Activated CD8-positive, alpha-beta memory T cell treated with anti-CD3 and anti-CD28 coated beads for 36 hours (primary cell): ENCODE measurements around the gene RAB6D. TPM values are rescaled to one million over a fixed set of nuclear protein-coding genes. Genes with fewer than 3 reads are reported as not detected.
"Not testable (repeated sequence)": the region's sequence is repeated elsewhere in the genome, so short reads cannot be mapped to it uniquely, and the experiment has no call there.

ENCODE experiments used
- CTCF ChIA-PET: fragments of 350-600 bp; sonication (Branson Sonifier 250); formaldehyde crosslinking; loops from one replicate; lab custom pipeline; 2021; ENCODE audit warnings: antibody characterized with exemption; lab: Charles Lee
- POLR2A ChIA-PET: fragments of 350-600 bp; sonication (Branson Sonifier 250); formaldehyde crosslinking; loops from one replicate; lab custom pipeline; 2021; ENCODE audit warnings: antibody characterized with exemption; lab: Charles Lee
- total RNA-seq, 2 experiments: library from RNA; stranded (reverse); gene quantifications; one replicate each; pipeline ENCODE4 v1.2.3, GENCODE V29; 2021

Gene RAB6D
- total RNA-seq, 2 experiments from 2014 or later: not detected

DNA sequence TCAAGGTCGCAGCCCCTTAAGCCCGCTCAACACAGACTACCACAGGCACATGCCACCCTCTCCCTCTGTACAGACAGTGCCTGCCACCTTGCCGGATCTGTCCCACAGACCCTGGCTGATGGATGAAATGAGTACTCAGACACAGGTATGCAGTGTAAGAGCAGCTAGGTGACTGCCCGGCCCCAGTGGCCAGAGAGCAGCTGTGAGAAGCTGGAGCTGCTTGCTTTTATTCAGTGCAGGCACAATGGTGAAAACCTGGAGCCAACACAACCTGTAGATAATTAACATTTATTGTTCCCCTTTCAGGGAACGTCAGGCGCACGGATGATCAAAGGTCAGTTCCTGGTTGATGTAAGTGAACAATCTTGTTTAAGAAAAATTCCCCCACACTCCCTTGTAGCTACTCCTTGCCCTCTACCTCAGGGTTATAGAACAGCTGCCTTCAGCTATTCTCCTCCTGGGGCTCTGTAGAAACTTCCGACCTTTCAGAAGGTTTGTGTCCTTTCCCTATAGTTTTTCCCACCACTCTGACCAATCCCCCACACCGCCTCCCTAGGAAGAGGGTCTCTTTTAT is 4.6 kb upstream of the RAB6D start:
- CTCF ChIA-PET, POLR2A ChIA-PET: not testable (repeated sequence)

DNA sequence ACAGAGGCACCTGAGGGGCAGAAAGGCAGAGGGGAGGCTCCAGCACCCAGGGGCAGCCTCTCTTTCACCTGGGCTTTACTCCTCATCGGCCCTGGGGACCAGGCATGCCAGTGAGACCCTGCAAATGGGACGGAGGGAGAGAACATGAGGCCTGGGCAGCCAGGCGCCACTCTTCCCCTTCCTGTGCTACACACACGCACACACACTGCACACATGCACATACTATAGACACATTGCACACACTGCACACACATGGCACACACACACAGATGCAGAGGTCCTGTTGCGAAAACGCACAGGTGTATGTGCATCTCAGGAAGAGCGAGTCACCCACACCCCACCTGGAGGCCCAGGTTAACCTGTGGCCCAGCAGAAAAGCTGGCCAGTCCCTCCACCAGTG is 3.4 kb upstream of the RAB6D start:
- ChIA-PET CTCF (no interaction called here), POLR2A (no interaction called here)

- ChIA-PET POLR2A (no interaction called here), CTCF (no interaction called here)
These were observed 2.7 kb upstream of the RAB6D start for GRCh38 chr2:131366643-131367042.

DNA sequence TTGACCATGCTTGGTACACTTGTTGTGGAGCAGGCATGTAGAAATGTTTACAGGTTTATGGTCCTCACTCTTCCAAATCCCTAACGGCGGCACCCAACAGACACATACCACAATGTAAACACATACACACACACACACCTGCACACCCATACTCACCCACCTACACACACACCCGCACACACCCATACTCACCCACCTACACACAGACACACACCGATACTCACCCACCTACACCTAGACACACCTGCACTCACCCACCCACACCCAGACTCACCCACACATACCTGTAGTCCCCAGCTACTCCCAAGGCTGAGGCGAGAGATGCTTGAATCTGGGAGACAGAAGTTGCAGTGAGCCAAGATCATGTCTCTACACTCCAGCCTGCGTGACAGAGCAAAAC is 1.5 kb upstream of the RAB6D start:
- CTCF ChIA-PET: no interaction called here

GRCh38 chr2:131363213-131363612 is 755 bp downstream of the RAB6D start:
- CTCF ChIA-PET, POLR2A ChIA-PET: not testable (repeated sequence)

More for the DNA sequence above, 1.5 kb upstream of the RAB6D start:
- POLR2A ChIA-PET: no interaction called here

DNA sequence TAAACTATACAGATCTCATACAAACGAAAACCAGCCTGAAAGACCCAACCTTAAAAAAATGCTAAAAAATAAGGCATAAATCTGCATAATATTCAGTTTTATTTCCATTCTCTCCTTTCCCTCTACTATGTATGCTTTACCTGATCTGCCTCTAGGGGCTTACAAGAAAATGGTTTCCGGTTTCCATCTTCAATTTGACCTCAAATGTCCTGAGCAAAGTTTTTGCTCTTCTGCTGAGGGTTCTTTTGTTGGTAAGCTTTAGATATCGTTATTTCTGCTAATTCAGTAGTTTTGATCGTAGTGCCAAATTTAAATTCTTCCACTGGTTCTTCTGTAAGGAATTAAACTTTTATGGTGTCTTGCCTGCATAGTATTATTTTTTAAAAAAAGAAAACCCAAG is 2.2 kb downstream of the RAB6D start:
- POLR2A ChIA-PET, CTCF ChIA-PET: not testable (repeated sequence)

DNA sequence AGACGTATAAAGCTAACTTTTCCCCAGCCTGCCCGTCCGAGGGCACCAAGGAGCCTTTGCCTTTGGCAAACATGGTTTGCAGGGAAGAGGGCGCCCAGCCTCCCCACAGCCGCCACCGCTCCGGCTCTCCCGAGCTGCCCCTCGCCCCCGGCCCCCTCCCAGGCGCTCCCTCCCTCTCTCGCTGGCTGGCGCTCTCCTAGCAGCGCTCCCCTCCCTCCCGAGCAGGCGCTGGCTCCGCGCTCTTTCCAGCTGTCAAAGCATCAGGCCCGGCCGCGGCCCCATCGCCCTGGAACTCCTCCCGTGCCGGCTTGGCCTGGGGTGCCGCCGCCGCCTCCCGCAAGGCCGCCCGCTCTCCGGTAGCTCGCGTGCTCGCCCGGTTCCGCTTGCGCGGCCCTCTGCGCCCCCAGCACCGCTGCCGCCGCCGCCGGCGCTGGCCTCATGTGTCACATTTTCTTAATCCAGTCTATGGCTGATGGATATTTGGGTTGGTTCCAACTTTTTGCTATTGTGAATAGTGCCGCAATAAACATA is 10.7 kb downstream of the RAB6D start:
- POLR2A ChIA-PET, CTCF ChIA-PET: not testable (repeated sequence)

GRCh38 chr2:131349021-131349420 is 14.9 kb downstream of the RAB6D start:
- CTCF ChIA-PET: no interaction called here
- POLR2A ChIA-PET: no interaction called here

GRCh38 chr2:131347035-131347434 is 16.9 kb downstream of the RAB6D start:
- CTCF ChIA-PET, POLR2A ChIA-PET: not testable (repeated sequence)

DNA sequence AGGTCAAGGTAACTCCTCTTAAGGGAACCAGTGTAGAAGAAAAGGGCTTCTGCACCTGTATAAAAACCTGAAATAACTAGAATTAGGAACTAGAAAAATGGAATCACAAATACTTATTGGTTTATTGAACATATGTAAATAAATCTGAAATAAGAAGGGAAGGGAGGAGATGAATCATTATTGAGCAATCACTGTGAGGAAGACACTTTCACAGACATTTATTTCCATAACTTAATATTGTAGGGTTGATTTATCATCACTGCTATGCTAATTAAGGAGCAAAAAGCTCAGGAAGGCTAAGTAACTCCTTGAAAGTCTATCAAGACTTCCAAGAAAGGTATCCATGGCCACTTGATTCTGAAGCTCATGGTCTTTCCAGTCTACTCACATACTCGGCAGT is 24.7 kb downstream of the RAB6D start:
- POLR2A ChIA-PET, CTCF ChIA-PET: not testable (repeated sequence)

- POLR2A ChIA-PET: not testable (repeated sequence)
These were observed 28.6 kb downstream of the RAB6D start for GRCh38 chr2:131335319-131335718.

GRCh38 chr2:131332709-131333108 is 31.3 kb downstream of the RAB6D start:
- POLR2A ChIA-PET, CTCF ChIA-PET: not testable (repeated sequence)

More at GRCh38 chr2:131335319-131335718, 28.6 kb downstream of the RAB6D start:
- CTCF ChIA-PET: interaction anchor here (1.9 kb wide), 1 partner anchor 181 kb away, joined by 4 read pairs; no protein-coding TSS in a partner anchor

- CTCF ChIA-PET, POLR2A ChIA-PET: not testable (repeated sequence)
These were observed 33.0 kb downstream of the RAB6D start for GRCh38 chr2:131331000-131331399.

GRCh38 chr2:131322209-131322608 is 41.8 kb downstream of the RAB6D start:
- ChIA-PET CTCF (no interaction called here), POLR2A (no interaction called here)

GRCh38 chr2:131321344-131321743 is 42.6 kb downstream of the RAB6D start:
- CTCF ChIA-PET: interaction anchor here (0.6 kb wide), 1 partner anchor 86 kb away, joined by 3 read pairs; no protein-coding TSS in a partner anchor
- POLR2A ChIA-PET: not testable (repeated sequence)

DNA sequence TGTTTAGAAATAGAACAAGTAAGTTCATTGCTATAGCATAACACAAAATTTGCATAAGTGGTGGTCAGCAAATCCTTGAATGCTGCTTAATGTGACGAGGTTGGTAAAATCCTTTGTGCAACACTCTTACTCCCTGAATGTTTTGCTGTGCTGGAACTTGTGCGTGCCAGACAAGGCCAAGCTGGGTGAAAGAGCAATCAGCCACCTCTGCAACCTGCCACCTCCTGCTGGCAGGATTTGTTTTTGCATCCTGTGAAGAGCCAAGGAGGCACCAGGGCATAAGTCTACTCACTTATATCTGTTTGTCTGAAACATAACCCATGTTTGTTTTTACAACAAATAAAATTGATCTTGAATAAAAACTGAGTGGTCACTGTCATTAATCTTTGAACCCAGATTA is 53.0 kb downstream of the RAB6D start:
- CTCF ChIA-PET, POLR2A ChIA-PET: not testable (repeated sequence)

Other genes with a start within 250 kb of the RAB6D start
- gene POTEE, start 154.6 kb downstream of the RAB6D start, total RNA-seq: under 1 TPM; 0.29 to 0.34 TPM
- not detected for gene TUBA3D, start 112.0 kb upstream of the RAB6D start, total RNA-seq
- 100 to 1,000 TPM; 156 to 163 TPM for gene MZT2A, start 128.2 kb upstream of the RAB6D start, total RNA-seq
- 1 to 10 TPM; 5.2 to 5.7 TPM for gene CCDC74A, start 163.7 kb upstream of the RAB6D start, total RNA-seq